Astrocyte (in vitro differentiated cells and primary cell): ENCODE data around the gene PKD1. TPM values are rescaled to one million over a fixed set of nuclear protein-coding genes. Genes with fewer than 3 reads are reported as not detected.
A peak's percentile ranks its signal among the peaks of the same experiment; 100 is the strongest.

Experiments
- DNase-seq: peaks from one replicate; pipeline ENCODE4 v3.0.0-alpha.2; 2010; ENCODE audit warnings: low read depth
- FAIRE-seq: peaks from 2 replicates; lab custom pipeline; 2011; peaks lifted over from hg19 to GRCh38; lab: Jason Lieb, UNC
- H2AFZ ChIP-seq: 2 replicates; pipeline ENCODE4 v1.6.0; 2012; ENCODE audit warnings: low read depth, low read length, inconsistent platforms
- H3K27ac ChIP-seq: 2 replicates; pipeline ENCODE4 v1.5.1; 2011; ENCODE audit warnings: low read depth, low read length, inconsistent platforms
- H3K27me3 ChIP-seq: 2 replicates; pipeline ENCODE4 v1.6.0; 2011; ENCODE audit warnings: low read length, inconsistent platforms; ENCODE audit not compliant: insufficient read depth
- H3K36me3 ChIP-seq: 2 replicates; pipeline ENCODE4 v1.5.1; 2011; ENCODE audit warnings: low read length, inconsistent platforms; ENCODE audit not compliant: insufficient read depth
- H3K4me1 ChIP-seq: 2 replicates; pipeline ENCODE4 v1.5.1; 2011; ENCODE audit warnings: low read length, inconsistent platforms; ENCODE audit not compliant: insufficient read depth
- H3K4me2 ChIP-seq: 2 replicates; pipeline ENCODE4 v1.6.0; 2012; ENCODE audit warnings: low read length, inconsistent platforms
- H3K4me3 ChIP-seq: 2 replicates; pipeline ENCODE4 v1.5.1; 2011; ENCODE audit warnings: low read depth, mild to moderate bottlenecking, low read length, inconsistent platforms; ENCODE audit not compliant: insufficient read depth
- H3K79me2 ChIP-seq: 2 replicates; pipeline ENCODE4 v1.6.0; 2012; ENCODE audit warnings: mild to moderate bottlenecking, low read length, inconsistent platforms; ENCODE audit not compliant: insufficient read depth
- H3K9ac ChIP-seq: 2 replicates; pipeline ENCODE4 v1.6.0; 2012; ENCODE audit warnings: mild to moderate bottlenecking, low read length, inconsistent platforms
- H3K9me3 ChIP-seq: 2 replicates; pipeline ENCODE4 v1.5.1; 2012; ENCODE audit warnings: low read depth, mild to moderate bottlenecking, low read length, inconsistent platforms; ENCODE audit not compliant: insufficient read depth
- H4K20me1 ChIP-seq: 2 replicates; pipeline ENCODE4 v1.6.0; 2012; ENCODE audit warnings: low read length, inconsistent platforms; ENCODE audit not compliant: insufficient read depth
- H3K27ac Mint-ChIP-seq: one replicate; pipeline ENCODE4 v1.8.0; 2021; ENCODE audit warnings: mild to moderate bottlenecking, mixed read lengths; ENCODE audit not compliant: unreplicated experiment
- H3K27me3 Mint-ChIP-seq: one replicate; pipeline ENCODE4 v1.8.0; 2021; ENCODE audit warnings: low read depth, mixed read lengths; ENCODE audit not compliant: unreplicated experiment
- H3K36me3 Mint-ChIP-seq: one replicate; pipeline ENCODE4 v1.8.0; 2021; ENCODE audit warnings: low read depth, mixed read lengths; ENCODE audit not compliant: unreplicated experiment
- H3K4me1 Mint-ChIP-seq: one replicate; pipeline ENCODE4 v1.8.0; 2021; ENCODE audit warnings: low read depth, mixed read lengths; ENCODE audit not compliant: unreplicated experiment
- H3K4me3 Mint-ChIP-seq: one replicate; pipeline ENCODE4 v1.8.0; 2021; ENCODE audit warnings: mild to moderate bottlenecking, moderate library complexity, mixed read lengths; ENCODE audit not compliant: unreplicated experiment
- H3K9me3 Mint-ChIP-seq: one replicate; pipeline ENCODE4 v1.8.0; 2021; ENCODE audit warnings: mild to moderate bottlenecking, mixed read lengths; ENCODE audit not compliant: unreplicated experiment
- EZH2 ChIP-seq: IDR thresholded peaks from 2 replicates; pipeline ENCODE4 v1.6.1; 2012; ENCODE audit warnings: mild to moderate bottlenecking, low read length, inconsistent platforms; ENCODE audit not compliant: insufficient read depth
- total RNA-seq: library from RNA; stranded (reverse); gene quantifications from 2 replicates; pipeline ENCODE4 v1.2.1, GENCODE V29; 2021
- TF ChIP-seq, protein P1 (sequence below): IDR thresholded peaks from 2 replicates; pipeline ENCODE4 v1.5.1; 2011; ENCODE audit warnings: low read depth, mild to moderate bottlenecking, inconsistent platforms, low read length, moderate library complexity; ENCODE audit not compliant: insufficient read depth

The PKD1 gene
- total RNA-seq, 1 donor from 2014 or later, result 112 TPM

DNA sequence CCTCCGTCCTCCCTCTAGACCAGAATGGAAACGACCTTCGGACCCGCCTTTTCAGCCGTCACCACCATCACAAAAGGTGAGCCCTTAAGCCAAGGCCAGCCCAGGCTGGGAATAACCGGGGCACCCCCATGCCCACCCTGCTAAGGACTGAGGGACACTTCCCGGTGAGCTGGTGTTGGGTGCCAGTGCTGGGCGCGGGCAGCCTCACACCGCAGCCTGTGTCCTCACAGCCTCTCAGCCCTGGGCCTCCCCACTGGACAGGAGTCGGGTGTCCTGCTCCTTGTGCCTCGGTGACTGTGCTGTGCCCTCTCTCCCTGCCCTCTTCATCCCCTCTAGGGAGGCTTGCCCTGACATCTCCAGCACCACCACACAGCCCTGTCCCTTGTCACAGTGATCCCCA is 30.2 kb upstream of the PKD1 start:
- no peak overlapping the region for H3K27ac ChIP-seq
- peaks cover 7% of the 10 kb centered on the region for H3K36me3 ChIP-seq
- H3K9ac ChIP-seq, result no peak overlapping the region
- FAIRE-seq, result no peak
- Mint-ChIP-seq H3K4me3 (no peak overlapping the region), H3K9me3 (no peaks in the 10 kb centered on the region), H3K4me1 (peaks cover 2% of the 10 kb centered on the region), H3K36me3 (peaks cover 2% of the 10 kb centered on the region), H3K27me3 (no peaks in the 10 kb centered on the region), H3K27ac (peak overlapping the region; percentile 62)
- no peak overlapping the region for H2AFZ ChIP-seq
- peaks cover 54% of the 10 kb centered on the region for H3K79me2 ChIP-seq
- no peak overlapping the region for H3K4me3 ChIP-seq
- peaks cover 7% of the 10 kb centered on the region for H3K4me1 ChIP-seq
- peaks cover 61% of the 10 kb centered on the region for H4K20me1 ChIP-seq
- DNase-seq, result no peak
- no peak overlapping the region for H3K4me2 ChIP-seq
- H3K27me3 ChIP-seq, result no peaks in the 10 kb centered on the region
- H3K9me3 ChIP-seq, result no peaks in the 10 kb centered on the region
- no peak for TF ChIP-seq EZH2
- TF ChIP-seq, protein P1, sequence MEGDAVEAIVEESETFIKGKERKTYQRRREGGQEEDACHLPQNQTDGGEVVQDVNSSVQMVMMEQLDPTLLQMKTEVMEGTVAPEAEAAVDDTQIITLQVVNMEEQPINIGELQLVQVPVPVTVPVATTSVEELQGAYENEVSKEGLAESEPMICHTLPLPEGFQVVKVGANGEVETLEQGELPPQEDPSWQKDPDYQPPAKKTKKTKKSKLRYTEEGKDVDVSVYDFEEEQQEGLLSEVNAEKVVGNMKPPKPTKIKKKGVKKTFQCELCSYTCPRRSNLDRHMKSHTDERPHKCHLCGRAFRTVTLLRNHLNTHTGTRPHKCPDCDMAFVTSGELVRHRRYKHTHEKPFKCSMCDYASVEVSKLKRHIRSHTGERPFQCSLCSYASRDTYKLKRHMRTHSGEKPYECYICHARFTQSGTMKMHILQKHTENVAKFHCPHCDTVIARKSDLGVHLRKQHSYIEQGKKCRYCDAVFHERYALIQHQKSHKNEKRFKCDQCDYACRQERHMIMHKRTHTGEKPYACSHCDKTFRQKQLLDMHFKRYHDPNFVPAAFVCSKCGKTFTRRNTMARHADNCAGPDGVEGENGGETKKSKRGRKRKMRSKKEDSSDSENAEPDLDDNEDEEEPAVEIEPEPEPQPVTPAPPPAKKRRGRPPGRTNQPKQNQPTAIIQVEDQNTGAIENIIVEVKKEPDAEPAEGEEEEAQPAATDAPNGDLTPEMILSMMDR, result no peak

DNA sequence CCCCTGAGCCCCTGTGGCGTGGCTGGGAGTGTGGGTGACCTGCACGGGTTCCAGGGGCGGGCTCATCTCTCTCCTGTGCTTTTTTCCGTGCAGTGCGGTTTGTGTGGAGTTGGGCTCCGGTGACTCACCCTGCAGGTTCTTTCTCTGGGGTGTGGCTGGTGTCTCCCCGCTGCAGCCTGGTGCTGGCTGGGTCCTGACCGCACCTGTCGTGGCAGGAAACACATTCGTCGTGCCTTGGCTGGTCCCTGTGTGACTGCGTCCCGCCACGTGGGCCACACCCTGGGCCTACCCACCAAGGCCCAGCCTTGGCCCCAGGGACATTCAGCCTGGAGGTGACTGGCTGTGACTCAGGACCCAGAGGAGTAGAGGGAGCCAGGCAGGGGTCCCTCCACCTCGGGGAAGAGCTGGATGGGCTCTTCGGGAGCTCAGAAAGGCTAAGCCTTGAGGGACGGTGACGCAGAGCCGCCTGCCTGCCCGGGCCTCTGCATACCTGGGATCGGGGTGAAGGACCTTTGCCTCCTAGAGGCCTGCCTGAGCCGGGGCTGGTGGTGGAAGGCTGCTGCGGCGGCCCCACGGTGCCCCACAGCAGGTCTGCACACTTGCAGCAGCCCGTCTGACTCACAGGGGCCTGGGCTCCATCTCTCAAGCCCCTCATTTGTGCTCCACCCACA is 27.6 kb upstream of the PKD1 start:
- Histone ChIP-seq H3K9me3 (no peaks in the 10 kb centered on the region), H3K27me3 (no peaks in the 10 kb centered on the region), H2AFZ (no peak overlapping the region), H3K9ac (no peak overlapping the region), H3K36me3 (peaks cover 7% of the 10 kb centered on the region), H3K4me3 (no peak overlapping the region), H3K27ac (no peak overlapping the region), H3K4me1 (peaks cover 30% of the 10 kb centered on the region), H3K79me2 (peaks cover 78% of the 10 kb centered on the region), H4K20me1 (peaks cover 80% of the 10 kb centered on the region), H3K4me2 (no peak overlapping the region)
- no peak for DNase-seq
- Mint-ChIP-seq H3K9me3 (no peaks in the 10 kb centered on the region), H3K27ac (peak overlapping the region; percentile 72), H3K27me3 (no peaks in the 10 kb centered on the region), H3K4me1 (peaks cover 6% of the 10 kb centered on the region), H3K36me3 (peaks cover 2% of the 10 kb centered on the region), H3K4me3 (no peak overlapping the region)
- FAIRE-seq, result no peak
- no peak for TF ChIP-seq EZH2
- TF ChIP-seq, protein P1, result no peak

DNA sequence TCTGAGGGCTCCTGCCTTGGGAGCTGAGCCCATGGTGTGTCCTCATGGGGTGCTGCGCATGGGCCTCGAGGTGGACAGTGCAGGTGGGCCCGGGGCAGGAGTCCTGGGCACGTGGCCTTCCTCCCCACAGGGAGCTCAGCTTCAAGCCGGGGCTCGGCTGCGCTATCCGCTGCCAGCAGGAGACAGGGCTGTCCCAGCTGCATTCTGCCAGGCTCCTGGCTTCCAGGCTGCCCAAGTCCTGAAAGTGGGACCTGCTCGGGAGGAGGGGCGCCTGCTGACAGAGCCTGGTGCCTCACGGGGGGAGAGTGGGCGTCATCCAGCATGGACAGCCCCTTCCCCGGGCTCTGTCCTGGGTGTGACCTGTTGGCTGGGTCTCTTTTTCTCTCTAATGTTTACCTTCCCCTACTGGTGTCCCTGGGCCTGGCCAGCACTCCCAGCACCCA is 27.0 kb upstream of the PKD1 start:
- Histone ChIP-seq H3K4me2 (no peak overlapping the region), H2AFZ (no peak overlapping the region), H3K9me3 (no peaks in the 10 kb centered on the region), H3K27me3 (no peaks in the 10 kb centered on the region), H3K27ac (no peak overlapping the region), H4K20me1 (peaks cover 81% of the 10 kb centered on the region), H3K79me2 (peaks cover 84% of the 10 kb centered on the region), H3K36me3 (peaks cover 5% of the 10 kb centered on the region), H3K4me3 (no peak overlapping the region), H3K9ac (no peak overlapping the region), H3K4me1 (peaks cover 36% of the 10 kb centered on the region)
- Mint-ChIP-seq H3K27ac (no peak overlapping the region), H3K9me3 (no peaks in the 10 kb centered on the region), H3K36me3 (no peaks in the 10 kb centered on the region), H3K4me1 (peaks cover 9% of the 10 kb centered on the region), H3K27me3 (no peaks in the 10 kb centered on the region), H3K4me3 (no peak overlapping the region)
- TF ChIP-seq EZH2, result no peak
- TF ChIP-seq, protein P1, result no peak
- FAIRE-seq, result no peak
- no peak for DNase-seq
